CD14-positive monocyte (primary cell): ENCODE measurements around the gene PDGFB. TPM values are rescaled to one million over a fixed set of nuclear protein-coding genes. Genes with fewer than 3 reads are reported as not detected.

Source experiments
- DNase-seq, 3 donors: peaks; one replicate each; pipeline ENCODE4 v3.0.0-alpha.2; 2011 to 2022
- H2AFZ ChIP-seq: 2 replicates; pipeline ENCODE4 v1.6.0; 2012; ENCODE audit warnings: mild to moderate bottlenecking, low read depth, low read length, inconsistent platforms; ENCODE audit not compliant: insufficient read depth, poor library complexity, severe bottlenecking
- H3K27ac ChIP-seq, 2 donors: 1 replicate in 1 of 2; 2 replicates in 1 of 2; pipeline ENCODE4 v1.5.1; 2012 to 2013; ENCODE audit warnings: low read length in 2 of 2, control low read depth in 1 of 2, inconsistent platforms in 1 of 2, low read depth in 1 of 2, mild to moderate bottlenecking in 1 of 2
- H3K27me3 ChIP-seq, 2 donors: one replicate each; pipeline versions ENCODE4 v1.6.0 to v1.6.1; 2011 to 2013; ENCODE audit warnings: low read length in 2 of 2; ENCODE audit not compliant: control insufficient read depth in 2 of 2, insufficient read depth in 2 of 2
- H3K36me3 ChIP-seq, 2 donors: replicated peaks in 1 of 2; 1 replicate in 1 of 2; 2 replicates in 1 of 2; pipeline versions ENCODE4 v1.5.1 to v1.6.1; 2012 to 2013; ENCODE audit warnings: low read length in 2 of 2, control low read depth in 1 of 2, inconsistent platforms in 1 of 2, mild to moderate bottlenecking in 1 of 2; ENCODE audit not compliant: insufficient read depth in 2 of 2, control insufficient read depth in 1 of 2
- H3K4me1 ChIP-seq, 2 donors: 1 replicate in 1 of 2; 2 replicates in 1 of 2; pipeline versions ENCODE4 v1.5.1 to v1.6.1; 2012 to 2013; ENCODE audit warnings: low read length in 2 of 2, control low read depth in 1 of 2, inconsistent platforms in 1 of 2, mild to moderate bottlenecking in 1 of 2, moderate library complexity in 1 of 2; ENCODE audit not compliant: insufficient read depth in 2 of 2, control insufficient read depth in 1 of 2
- H3K4me2 ChIP-seq: replicated peaks from 2 replicates; pipeline ENCODE3; 2012; ENCODE audit warnings: low read length, moderate library complexity, mild to moderate bottlenecking; ENCODE audit not compliant: poor library complexity, severe bottlenecking; ENCODE audit errors: extremely low read depth
- H3K4me3 ChIP-seq, 3 experiments: fragments of 200-600 bp in 1 of 3; sonication (generic) in 1 of 3; replicated peaks in 1 of 3; 1 replicate in 2 of 3; 2 replicates in 1 of 3; pipeline ENCODE4 v1.5.1; 2011 to 2013; ENCODE audit warnings: low read length in 3 of 3, mild to moderate bottlenecking in 3 of 3, control low read depth in 2 of 3, low read depth in 2 of 3, inconsistent platforms in 1 of 3, moderate library complexity in 1 of 3
- H3K79me2 ChIP-seq: 2 replicates; pipeline ENCODE4 v1.6.0; 2012; ENCODE audit warnings: mild to moderate bottlenecking, control low read depth, inconsistent platforms, low read length, moderate library complexity; ENCODE audit not compliant: insufficient read depth
- H3K9ac ChIP-seq: 2 replicates; pipeline ENCODE4 v1.6.0; 2017; ENCODE audit warnings: low read length, mild to moderate bottlenecking; ENCODE audit not compliant: insufficient read depth, poor library complexity, severe bottlenecking
- H3K9me3 ChIP-seq, 2 donors: replicated peaks in 1 of 2; 1 replicate in 1 of 2; 2 replicates in 1 of 2; pipeline versions ENCODE4 v1.5.1 to v1.6.1; 2012 to 2013; ENCODE audit warnings: low read length in 2 of 2, control low read depth in 1 of 2; ENCODE audit not compliant: control insufficient read depth in 1 of 2, insufficient read depth in 1 of 2
- H4K20me1 ChIP-seq: 2 replicates; pipeline ENCODE4 v1.6.0; 2012; ENCODE audit warnings: mild to moderate bottlenecking, low read length, control low read depth, moderate library complexity; ENCODE audit not compliant: insufficient read depth
- H3K27ac Mint-ChIP-seq, 7 donors: one replicate each; pipeline ENCODE4 v1.8.0; 2020; ENCODE audit warnings: mild to moderate bottlenecking in 7 of 7, mixed read lengths in 7 of 7, moderate library complexity in 6 of 7, inconsistent platforms in 2 of 7
- H3K27me3 Mint-ChIP-seq, 3 donors: one replicate each; pipeline ENCODE4 v1.8.0; 2021 to 2022; ENCODE audit warnings: low read depth in 3 of 3, mild to moderate bottlenecking in 3 of 3, mixed read lengths in 3 of 3, moderate library complexity in 3 of 3, inconsistent platforms in 1 of 3
- H3K36me3 Mint-ChIP-seq, 2 donors: one replicate each; pipeline ENCODE4 v1.8.0; 2020; ENCODE audit warnings: mixed read lengths in 2 of 2, inconsistent platforms in 1 of 2, mild to moderate bottlenecking in 1 of 2
- H3K4me1 Mint-ChIP-seq: one replicate; pipeline ENCODE4 v1.8.0; 2020; ENCODE audit warnings: mild to moderate bottlenecking, mixed read lengths
- H3K4me3 Mint-ChIP-seq, 2 donors: one replicate each; pipeline ENCODE4 v1.8.0; 2020; ENCODE audit warnings: mild to moderate bottlenecking in 2 of 2, mixed read lengths in 2 of 2, moderate library complexity in 1 of 2
- H3K9me3 Mint-ChIP-seq, 7 donors: one replicate each; pipeline ENCODE4 v1.8.0; 2020 to 2022; ENCODE audit warnings: mixed read lengths in 7 of 7, mild to moderate bottlenecking in 6 of 7, moderate library complexity in 6 of 7, inconsistent platforms in 2 of 7
- whole genome bisulfite sequencing: methylation state at CpG from one replicate; pipeline ENCODE4 v1.1.5; 2013; ENCODE audit warnings: missing lambda C conversion rate; ENCODE audit not compliant: insufficient coverage; 5-methylcytosine and 5-hydroxymethylcytosine counted together
- intact Hi-C, 2 donors: fragments of 100-400 bp; cut with micrococcal nuclease; formaldehyde crosslinking; loops; one replicate each; pipeline versions ENCODE4 v1.15.0 to v1.15.1; 2023
- polyA plus RNA-seq, 3 donors: library from polyadenylated mRNA; depleted of rRNA in 1 of 3; unstranded in 2 of 3; stranded (reverse) in 1 of 3; fragments of 300-500 nt in 2 of 3; fragments of >200 nt in 1 of 3; fragmentation: Illumina TruSeq in 2 of 3; gene quantifications; 1 replicate in 2 of 3; 2 replicates in 1 of 3; pipeline ENCODE4 v1.2.3, GENCODE V29; 2012 to 2021
- TF ChIP-seq, protein P1 (sequence below): fragments of 200-600 bp; IDR thresholded peaks from one replicate; pipeline ENCODE4 v1.8.0; 2022; ENCODE audit warnings: antibody characterized with exemption, mild to moderate bottlenecking

Gene PDGFB
- polyA plus RNA-seq, 3 donors: 0.15 TPM; not detected in 2

GRCh38 chr22:39214006-39214382 lies 30.8 kb downstream of the PDGFB start:
- Mint-ChIP-seq H3K27ac (peak overlapping the region in 1 of 7 donors; percentile 2), H3K9me3 (peaks cover 0 to 6% (median 0%) of the 10 kb centered on the region in 7 donors), H3K27me3 (peaks cover 16 to 45% (median 39%) of the 10 kb centered on the region in 3 donors), H3K4me3 (peak overlapping the region in 1 of 2 donors; percentile 35), H3K4me1 (peaks cover 5% of the 10 kb centered on the region), H3K36me3 (no peaks in the 10 kb centered on the region)
- DNase-seq: no peak
- TF ChIP-seq, protein P1, sequence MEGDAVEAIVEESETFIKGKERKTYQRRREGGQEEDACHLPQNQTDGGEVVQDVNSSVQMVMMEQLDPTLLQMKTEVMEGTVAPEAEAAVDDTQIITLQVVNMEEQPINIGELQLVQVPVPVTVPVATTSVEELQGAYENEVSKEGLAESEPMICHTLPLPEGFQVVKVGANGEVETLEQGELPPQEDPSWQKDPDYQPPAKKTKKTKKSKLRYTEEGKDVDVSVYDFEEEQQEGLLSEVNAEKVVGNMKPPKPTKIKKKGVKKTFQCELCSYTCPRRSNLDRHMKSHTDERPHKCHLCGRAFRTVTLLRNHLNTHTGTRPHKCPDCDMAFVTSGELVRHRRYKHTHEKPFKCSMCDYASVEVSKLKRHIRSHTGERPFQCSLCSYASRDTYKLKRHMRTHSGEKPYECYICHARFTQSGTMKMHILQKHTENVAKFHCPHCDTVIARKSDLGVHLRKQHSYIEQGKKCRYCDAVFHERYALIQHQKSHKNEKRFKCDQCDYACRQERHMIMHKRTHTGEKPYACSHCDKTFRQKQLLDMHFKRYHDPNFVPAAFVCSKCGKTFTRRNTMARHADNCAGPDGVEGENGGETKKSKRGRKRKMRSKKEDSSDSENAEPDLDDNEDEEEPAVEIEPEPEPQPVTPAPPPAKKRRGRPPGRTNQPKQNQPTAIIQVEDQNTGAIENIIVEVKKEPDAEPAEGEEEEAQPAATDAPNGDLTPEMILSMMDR: no peak
- Histone ChIP-seq H3K36me3 (no peaks in the 10 kb centered on the region), H3K79me2 (no peaks in the 10 kb centered on the region), H3K4me2 (no peak overlapping the region), H3K9me3 (no peaks in the 10 kb centered on the region), H3K4me3 (no peak overlapping the region), H3K27me3 (peaks cover 2 to 5% of the 10 kb centered on the region in 2 donors), H3K27ac (no peak overlapping the region), H3K4me1 (no peaks in the 10 kb centered on the region), H4K20me1 (no peaks in the 10 kb centered on the region), H2AFZ (no peak overlapping the region), H3K9ac (no peak overlapping the region)
- intact Hi-C loops: no loop called here
- 83% methylated on average over 5 of the region's 9 CpGs for WGBS

DNA sequence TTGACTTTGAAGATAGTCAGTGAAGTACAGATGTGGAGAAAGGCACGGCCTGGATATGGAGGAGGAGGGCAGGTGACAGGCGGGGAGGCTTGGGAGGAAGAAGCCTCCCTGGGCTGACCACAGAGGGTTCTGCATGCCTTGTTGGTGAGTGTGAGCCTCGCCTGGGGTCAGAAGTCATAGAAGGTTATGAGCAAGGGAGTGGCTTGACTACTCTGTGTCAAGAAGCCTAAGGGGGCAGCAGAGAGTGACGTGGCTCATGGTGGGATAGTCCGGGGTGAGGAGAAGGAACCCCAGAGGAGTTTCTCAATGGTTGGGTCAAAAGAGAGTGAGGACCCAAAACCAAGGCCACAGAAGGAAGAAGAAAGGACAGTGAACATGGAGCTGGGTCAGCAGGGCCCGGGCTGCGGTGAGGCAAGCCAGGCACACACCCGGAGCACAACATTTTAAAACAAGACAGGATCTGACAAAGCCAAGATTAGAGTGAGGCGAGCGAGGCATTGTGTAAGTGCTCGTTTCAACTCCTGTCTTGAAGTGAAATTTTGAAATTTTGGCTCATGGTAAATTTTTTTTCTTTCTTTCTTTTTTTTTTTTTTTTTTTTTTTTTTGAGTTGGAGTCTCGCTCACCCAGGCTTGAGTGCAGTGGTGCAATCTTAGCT lies 31.9 kb downstream of the PDGFB start:
- peaks cover 2 to 5% of the 10 kb centered on the region in 2 donors for H3K27me3 ChIP-seq
- Mint-ChIP-seq H3K4me3 (no peak overlapping the region), H3K36me3 (no peaks in the 10 kb centered on the region), H3K27me3 (peaks cover 18 to 44% (median 37%) of the 10 kb centered on the region in 3 donors), H3K4me1 (peaks cover 5% of the 10 kb centered on the region), H3K9me3 (peaks cover 0 to 2% (median 0%) of the 10 kb centered on the region in 7 donors), H3K27ac (peak overlapping the region in 3 of 7 donors; percentile 23 to 64 (median 61))
- no peaks in the 10 kb centered on the region for H4K20me1 ChIP-seq
- H3K9ac ChIP-seq: no peak overlapping the region
- H3K36me3 ChIP-seq: no peaks in the 10 kb centered on the region
- DNase-seq: no peak
- H3K4me2 ChIP-seq: no peak overlapping the region
- H2AFZ ChIP-seq: no peak overlapping the region
- WGBS: 39% methylated on average over 8 of the region's 12 CpGs
- H3K9me3 ChIP-seq: no peaks in the 10 kb centered on the region
- no peaks in the 10 kb centered on the region for H3K4me1 ChIP-seq
- TF ChIP-seq, protein P1: no peak
- no peak overlapping the region for H3K27ac ChIP-seq
- intact Hi-C loops: no loop called here
- no peak overlapping the region for H3K4me3 ChIP-seq
- no peaks in the 10 kb centered on the region for H3K79me2 ChIP-seq
